HepG2 (cell line): ENCODE data around the gene CELF2. TPM values are rescaled to one million over a fixed set of nuclear protein-coding genes. Genes with fewer than 3 reads are reported as not detected.

ENCODE experiments used
- ATAC-seq: fragments of 200-7000 bp; cut with Tn5 transposase; 3 replicates; pipeline ENCODE4 v1.9.1; 2020; ENCODE audit warnings: mild to moderate bottlenecking, moderate library complexity
- BruUV-seq: library from RNA; stranded (reverse); fragments of 400-500 nt; replicated peaks from 2 replicates; lab custom pipeline; 2021; lab: Mats Ljungman, UMichigan
- CTCF ChIA-PET: fragments of 300-600 bp; formaldehyde crosslinking; extraction: SDS; loops from one replicate; lab custom pipeline; 2021; ENCODE audit warnings: low total read pairs, inconsistent platforms, low intra/inter-chr PET ratio; lab: Yijun Ruan, JAX
- POLR2A ChIA-PET: fragments of 350-600 bp; sonication (Branson Sonifier 250); formaldehyde crosslinking; loops from one replicate; lab custom pipeline; 2020; ENCODE audit warnings: antibody characterized with exemption, inconsistent platforms; lab: Yijun Ruan, JAX
- DNase-seq: peaks from one replicate; pipeline ENCODE4 v3.0.0-alpha.2; 2015; ENCODE audit warnings: low spot score
- FAIRE-seq: peaks from 3 replicates; lab custom pipeline; 2011; peaks lifted over from hg19 to GRCh38; lab: Jason Lieb, UNC
- H2AFZ ChIP-seq: one replicate; pipeline ENCODE4 v1.6.1; 2011; ENCODE audit warnings: low read length, inconsistent platforms
- H3K27ac ChIP-seq: fragments of 300-600 bp; 3 replicates; pipeline ENCODE4 v1.8.0; 2011; ENCODE audit warnings: mixed run types, mild to moderate bottlenecking, mixed read lengths, low read length, inconsistent platforms; ENCODE audit not compliant: insufficient read depth; ENCODE audit errors: extremely low read length
- H3K27me3 ChIP-seq, 2 experiments: fragments of 200-600 bp in 1 of 2; 2 replicates in 1 of 2; 3 replicates in 1 of 2; pipeline versions ENCODE4 v1.6.0 to v1.8.0; 2011; ENCODE audit warnings: low read length in 2 of 2, mild to moderate bottlenecking in 2 of 2, moderate library complexity in 2 of 2, inconsistent platforms in 1 of 2; ENCODE audit not compliant: insufficient read depth in 2 of 2, control insufficient read depth in 1 of 2
- H3K36me3 ChIP-seq, 2 experiments: fragments of 200-600 bp in 1 of 2; replicated peaks in 1 of 2; 2 replicates in 1 of 2; 3 replicates in 1 of 2; pipeline versions ENCODE4 v1.5.1 to v1.8.0; 2011; ENCODE audit warnings: low read length in 2 of 2, inconsistent platforms in 1 of 2; ENCODE audit not compliant: insufficient read depth in 2 of 2, control insufficient read depth in 1 of 2
- H3K4me1 ChIP-seq: 2 replicates; pipeline ENCODE4 v1.5.1; 2012; ENCODE audit warnings: low read length, inconsistent platforms; ENCODE audit not compliant: insufficient read depth
- H3K4me2 ChIP-seq: 2 replicates; pipeline ENCODE4 v1.6.0; 2011; ENCODE audit warnings: low read depth, low read length, inconsistent platforms
- H3K4me3 ChIP-seq, 3 experiments: fragments of 200-600 bp in 1 of 3; sonication (generic), shearing (Covaris generic) in 1 of 3; replicated peaks in 1 of 3; 2 replicates each; pipeline ENCODE4 v1.5.1; 2011 to 2016; ENCODE audit warnings: low read length in 3 of 3, inconsistent platforms in 2 of 3, low read depth in 2 of 3, mild to moderate bottlenecking in 2 of 3, control low read depth in 1 of 3, mixed read lengths in 1 of 3; ENCODE audit not compliant: insufficient read depth in 1 of 3
- H3K79me2 ChIP-seq: one replicate; pipeline ENCODE4 v1.6.1; 2011; ENCODE audit warnings: low read length, inconsistent platforms; ENCODE audit not compliant: insufficient read depth
- H3K9ac ChIP-seq: 2 replicates; pipeline ENCODE4 v1.6.0; 2011; ENCODE audit warnings: mild to moderate bottlenecking, low read depth, low read length, inconsistent platforms; ENCODE audit not compliant: insufficient read depth
- H3K9me3 ChIP-seq: 2 replicates; pipeline ENCODE4 v1.5.1; 2012; ENCODE audit warnings: mild to moderate bottlenecking, low read length
- H4K20me1 ChIP-seq: 2 replicates; pipeline ENCODE4 v1.6.0; 2011; ENCODE audit warnings: inconsistent platforms, mild to moderate bottlenecking, low read length, moderate library complexity; ENCODE audit not compliant: insufficient read depth
- FOXO1 ChIP-seq: sonication (generic); formaldehyde crosslinking; IDR thresholded peaks from 2 replicates; pipeline ENCODE4 v1.4.0; 2020; ENCODE audit warnings: missing genetic modification reagents
- HOXA5 ChIP-seq: sonication (generic); formaldehyde crosslinking; IDR thresholded peaks from 2 replicates; pipeline ENCODE4 v1.4.0; 2020; ENCODE audit warnings: missing genetic modification reagents
- ISX ChIP-seq: sonication (generic); formaldehyde crosslinking; conservative IDR thresholded peaks from 2 replicates; pipeline ENCODE4 v1.5.0; 2020; ENCODE audit warnings: missing genetic modification reagents
- KIAA2018 ChIP-seq: sonication (generic); formaldehyde crosslinking; IDR thresholded peaks from 2 replicates; pipeline ENCODE4 v1.5.0; 2020; ENCODE audit warnings: mild to moderate bottlenecking, missing genetic modification reagents, borderline replicate concordance
- KMT2A ChIP-seq: sonication (generic); formaldehyde crosslinking; IDR thresholded peaks from 2 replicates; pipeline ENCODE4 v1.4.0; 2020; ENCODE audit warnings: missing genetic modification reagents
- MAZ ChIP-seq, 2 experiments: sonication (generic) in 1 of 2; formaldehyde crosslinking in 1 of 2; IDR thresholded peaks; 2 replicates each; pipeline versions ENCODE4 v1.5.0 to v1.6.1; 2012 to 2020; ENCODE audit warnings: low read depth in 2 of 2, mild to moderate bottlenecking in 2 of 2, borderline replicate concordance in 1 of 2, improper control_type of control experiment in 1 of 2, low read length in 1 of 2, missing genetic modification reagents in 1 of 2, moderate library complexity in 1 of 2
- NCOA2 ChIP-seq: sonication (generic); formaldehyde crosslinking; IDR thresholded peaks from 2 replicates; pipeline ENCODE4 v1.8.0; 2022; ENCODE audit warnings: inconsistent platforms
- NFE2L2 ChIP-seq: fragments of 150-350 bp; IDR thresholded peaks from 2 replicates; pipeline ENCODE4 v1.6.1; 2014; ENCODE audit warnings: low read length
- RCOR2 ChIP-seq: IDR thresholded peaks from 2 replicates; pipeline ENCODE4 v1.6.1; 2016; ENCODE audit warnings: missing biosample characterization, missing genetic modification reagents
- SALL2 ChIP-seq: sonication (generic); formaldehyde crosslinking; IDR thresholded peaks from 2 replicates; pipeline ENCODE4 v1.8.1; 2023; ENCODE audit warnings: mild to moderate bottlenecking, missing genetic modification reagents, inconsistent platforms
- ZBTB38 ChIP-seq: sonication (generic); formaldehyde crosslinking; IDR thresholded peaks from 2 replicates; pipeline ENCODE4 v1.5.1; 2020; ENCODE audit warnings: mild to moderate bottlenecking, missing genetic modification reagents
- ZNF180 ChIP-seq: sonication (generic); formaldehyde crosslinking; IDR thresholded peaks from 2 replicates; pipeline ENCODE4 v1.4.0; 2020; ENCODE audit warnings: low read depth, missing genetic modification reagents, borderline replicate concordance
- ZNF317 ChIP-seq: sonication (generic); formaldehyde crosslinking; IDR thresholded peaks from 2 replicates; pipeline ENCODE4 v1.5.0; 2020; ENCODE audit warnings: mild to moderate bottlenecking, missing genetic modification reagents
- ZNF333 ChIP-seq: sonication (generic); formaldehyde crosslinking; IDR thresholded peaks from 2 replicates; pipeline ENCODE4 v1.4.0; 2020; ENCODE audit warnings: mild to moderate bottlenecking, missing genetic modification reagents, borderline replicate concordance
- ZNF337 ChIP-seq: sonication (generic); formaldehyde crosslinking; IDR thresholded peaks from 2 replicates; pipeline ENCODE4 v1.5.1; 2020; ENCODE audit warnings: missing genetic modification reagents, low read depth, mild to moderate bottlenecking, borderline replicate concordance
- ZNF354B ChIP-seq: sonication (generic); formaldehyde crosslinking; IDR thresholded peaks from 2 replicates; pipeline ENCODE4 v1.8.0; 2022; ENCODE audit warnings: mild to moderate bottlenecking, missing genetic modification reagents
- ZNF570 ChIP-seq: sonication (generic); formaldehyde crosslinking; IDR thresholded peaks from 2 replicates; pipeline ENCODE4 v1.4.0; 2020; ENCODE audit warnings: mild to moderate bottlenecking, missing genetic modification reagents, borderline replicate concordance
- ZNF580 ChIP-seq: IDR thresholded peaks from 2 replicates; pipeline ENCODE4 v1.6.1; 2016; ENCODE audit warnings: low read depth, borderline replicate concordance
- ZNF737 ChIP-seq: sonication (generic); formaldehyde crosslinking; IDR thresholded peaks from 2 replicates; pipeline ENCODE4 v1.5.0; 2020; ENCODE audit warnings: missing genetic modification reagents, mild to moderate bottlenecking, borderline replicate concordance
- WGBS: methylation state at CpG from one replicate; pipeline ENCODE4 v1.1.6; 2017; ENCODE audit warnings: low lambda C conversion rate; 5-methylcytosine and 5-hydroxymethylcytosine counted together
- in situ Hi-C: cut with HindIII; loops from 2 replicates; pipeline ENCODE4 v1.10.0; 2017; ENCODE audit warnings: low pct_unique_long_range_greater_than_20kb; ENCODE audit not compliant: extremely low pct_ligation_motif_present
- intact Hi-C: fragments of 100-400 bp; cut with micrococcal nuclease; formaldehyde crosslinking; loops from one replicate; pipeline ENCODE4 v1.10.0; 2022; ENCODE audit not compliant: unreplicated experiment
- polyA plus RNA-seq, 8 experiments: library from polyadenylated mRNA; depleted of rRNA in 3 of 8; stranded (reverse) in 7 of 8; unstranded in 1 of 8; fragments of >200 nt; fragmentation: Illumina TruSeq in 4 of 8; extraction: Trizol in 4 of 8; gene quantifications; 2 replicates each; pipeline versions ENCODE4 v1.2.1 to v1.2.3, GENCODE V29; 2011 to 2016; ENCODE audit warnings: low read depth in 4 of 8, missing spikeins in 1 of 8, mixed read lengths in 1 of 8; ENCODE audit not compliant: insufficient read depth in 1 of 8
- total RNA-seq, 5 experiments: library from RNA; depleted of rRNA; stranded (reverse); fragments of >200 nt; fragmentation: Illumina TruSeq; extraction: Trizol; gene quantifications; 2 replicates each; pipeline ENCODE4 v1.2.3, GENCODE V29; 2016; ENCODE audit warnings: low read depth in 1 of 5

The CELF2 gene
- total and polyA plus RNA-seq, 2 of the 13 experiments (the other 11 are each of a cell fraction or from before 2014, with no cell fraction given) = not detected

GRCh38 chr10:11186374-11186773, 168.7 kb downstream of the CELF2 start:
- no peak for ATAC-seq
- CTCF ChIA-PET = no interaction called here
- 57% methylated on average over 1 of the region's 1 CpG for WGBS
- no peak for TF ChIP-seq ZNF737 (CRISPR knock-in tag)
- no peak for TF ChIP-seq ZNF180 (CRISPR knock-in tag)
- TF ChIP-seq NCOA2 (CRISPR knock-in tag) = no peak
- TF ChIP-seq ZNF570 (CRISPR knock-in tag) = no peak
- TF ChIP-seq HOXA5 (CRISPR knock-in tag) = no peak
- TF ChIP-seq KIAA2018 (CRISPR knock-in tag) = no peak
- TF ChIP-seq ZNF317 = no peak
- no peak for TF ChIP-seq KMT2A
- no peak for TF ChIP-seq SALL2 (CRISPR knock-in tag)
- no peak for TF ChIP-seq NFE2L2
- TF ChIP-seq ZNF354B (CRISPR knock-in tag) = no peak
- TF ChIP-seq MAZ (IDR thresholded peaks at IDR 0.05; ENCODE audit: borderline replicate concordance, low read depth, low read length) = no peak
- TF ChIP-seq MAZ (CRISPR knock-in tag; IDR thresholded peaks at IDR 0.05; ENCODE audit: low read depth) = no peak
- no peak for TF ChIP-seq ZNF580 (CRISPR knock-in tag)
- TF ChIP-seq FOXO1 (CRISPR knock-in tag) = no peak
- TF ChIP-seq RCOR2 (CRISPR knock-in tag) = no peak
- no peak for TF ChIP-seq ZNF337 (CRISPR knock-in tag)
- no peak for TF ChIP-seq ISX (CRISPR knock-in tag)
- TF ChIP-seq ZBTB38 (CRISPR knock-in tag) = no peak
- TF ChIP-seq ZNF333 = no peak

More at GRCh38 chr10:11186374-11186773, 168.7 kb downstream of the CELF2 start:
- FAIRE-seq (no peak), DNase-seq (no peak)
- no peak overlapping the region for H3K9ac ChIP-seq
- no peaks in the 10 kb centered on the region for H3K79me2 ChIP-seq
- H3K4me3 ChIP-seq = no peak overlapping the region
- no peaks in the 10 kb centered on the region for H3K4me1 ChIP-seq
- H3K36me3 ChIP-seq = no peaks in the 10 kb centered on the region
- no peak overlapping the region for H3K4me2 ChIP-seq
- intact Hi-C loops = no loop called here
- POLR2A ChIA-PET = no interaction called here
- H3K9me3 ChIP-seq = no peaks in the 10 kb centered on the region
- peaks cover 0 to 1% of the 10 kb centered on the region in 2 experiments; a peak in 1 of 5 replicates for H3K27me3 ChIP-seq
- H3K27ac ChIP-seq = no peak overlapping the region
- H4K20me1 ChIP-seq = no peaks in the 10 kb centered on the region
- BruUV-seq = no TSS peak
- in situ Hi-C loops = no loop called here
- H2AFZ ChIP-seq = no peak overlapping the region
